K562 (cell line): ENCODE measurements around the gene TNMD. TPM values are rescaled to one million over a fixed set of nuclear protein-coding genes. Genes with fewer than 3 reads are reported as not detected.

Source experiments
- ATAC-seq: fragments of 200-7000 bp; cut with Tn5 transposase; 3 replicates; pipeline ENCODE4 v1.9.1; 2020; ENCODE audit warnings: moderate library complexity
- BruUV-seq: library from RNA; stranded (reverse); fragments of 400-500 nt; replicated peaks from 2 replicates; lab custom pipeline; 2021; lab: Mats Ljungman, UMichigan
- CTCF ChIA-PET: fragments of 300-600 bp; formaldehyde crosslinking; extraction: SDS; loops from one replicate; lab custom pipeline; 2021; ENCODE audit warnings: low intra/inter-chr PET ratio; lab: Yijun Ruan, JAX
- POLR2A ChIA-PET: fragments of 300-600, 350-650 bp; sonication (Branson Sonifier 250); formaldehyde crosslinking; extraction: SDS; loops from one replicate; lab custom pipeline; 2021; ENCODE audit warnings: antibody characterized with exemption, inconsistent platforms; lab: Yijun Ruan, JAX
- DNase-seq, 4 experiments: peaks; one replicate each; pipeline versions ENCODE4 v3.0.0 to v3.0.0-alpha.2; 2011 to 2018; ENCODE audit warnings: low spot score in 3 of 4, mixed read lengths in 3 of 4; ENCODE audit errors: extremely low read depth in 1 of 4
- FAIRE-seq: peaks from 2 replicates; lab custom pipeline; 2011; peaks lifted over from hg19 to GRCh38; lab: Jason Lieb, UNC
- H2AFZ ChIP-seq: 2 replicates; pipeline ENCODE4 v1.6.0; 2011; ENCODE audit warnings: low read depth, low read length, control low read depth, inconsistent platforms
- H3K27ac ChIP-seq: fragments of 200-600 bp; 3 replicates; pipeline ENCODE4 v1.8.0; 2011; ENCODE audit warnings: low read depth, mild to moderate bottlenecking, control low read depth, inconsistent platforms, low read length, moderate library complexity, mixed read lengths; ENCODE audit errors: extremely low read depth
- H3K27me3 ChIP-seq, 2 experiments: fragments of 300-600 bp in 1 of 2; 2 replicates in 1 of 2; 3 replicates in 1 of 2; pipeline versions ENCODE4 v1.6.0 to v1.8.0; 2011; ENCODE audit warnings: inconsistent platforms in 2 of 2, low read length in 2 of 2, mild to moderate bottlenecking in 1 of 2, mixed read lengths in 1 of 2, moderate library complexity in 1 of 2; ENCODE audit not compliant: control insufficient read depth in 2 of 2, insufficient read depth in 2 of 2
- H3K36me3 ChIP-seq: fragments of 300-600 bp; 3 replicates; pipeline ENCODE4 v1.8.0; 2011; ENCODE audit warnings: mild to moderate bottlenecking, low read length, inconsistent platforms; ENCODE audit not compliant: control insufficient read depth, insufficient read depth
- H3K4me1 ChIP-seq, 2 experiments: fragments of 200-600 bp in 1 of 2; replicated peaks in 1 of 2; 2 replicates in 1 of 2; 3 replicates in 1 of 2; pipeline versions ENCODE4 v1.5.1 to v1.8.0; 2011; ENCODE audit warnings: inconsistent platforms in 2 of 2, low read length in 2 of 2, mild to moderate bottlenecking in 1 of 2, mixed read lengths in 1 of 2, moderate library complexity in 1 of 2; ENCODE audit not compliant: control insufficient read depth in 2 of 2, insufficient read depth in 2 of 2
- H3K4me2 ChIP-seq: 2 replicates; pipeline ENCODE4 v1.6.1; 2011; ENCODE audit warnings: low read length, control low read depth, inconsistent platforms, mixed read lengths; ENCODE audit not compliant: insufficient read depth
- H3K4me3 ChIP-seq: fragments of 200-600 bp; sonication (generic), shearing (Covaris generic); 2 replicates; pipeline ENCODE4 v1.5.1; 2016; ENCODE audit warnings: control low read depth, inconsistent platforms
- H3K79me2 ChIP-seq: fragments of 200-600 bp; 3 replicates; pipeline ENCODE4 v1.8.0; 2011; ENCODE audit warnings: low read length, inconsistent platforms; ENCODE audit not compliant: control insufficient read depth, insufficient read depth
- H3K9ac ChIP-seq, 2 experiments: 2 replicates each; pipeline versions ENCODE4 v1.6.0 to v1.6.1; 2011; ENCODE audit warnings: low read depth in 2 of 2, low read length in 2 of 2, control low read depth in 1 of 2, inconsistent platforms in 1 of 2, mild to moderate bottlenecking in 1 of 2, mixed read lengths in 1 of 2; ENCODE audit not compliant: insufficient read depth in 1 of 2
- H3K9me1 ChIP-seq: one replicate; pipeline ENCODE4 v1.6.0; 2011; ENCODE audit warnings: inconsistent platforms, mild to moderate bottlenecking, low read length, moderate library complexity; ENCODE audit not compliant: control insufficient read depth, insufficient read depth
- H3K9me3 ChIP-seq: replicated peaks from 2 replicates; pipeline ENCODE4 v1.5.1; 2011; ENCODE audit warnings: low read depth, low read length, inconsistent platforms; ENCODE audit not compliant: control insufficient read depth, insufficient read depth
- H4K20me1 ChIP-seq: replicated peaks from 2 replicates; pipeline ENCODE4 v1.6.1; 2011; ENCODE audit warnings: low read length, inconsistent platforms, mixed read lengths; ENCODE audit not compliant: control insufficient read depth, insufficient read depth
- BRCA1 ChIP-seq, 2 experiments: fragments of 450-650 bp in 1 of 2; sonication (generic) in 1 of 2; formaldehyde crosslinking in 1 of 2; IDR thresholded peaks; 2 replicates each; pipeline versions ENCODE4 v1.5.0 to v1.6.1; 2017 to 2020; ENCODE audit warnings: mild to moderate bottlenecking in 1 of 2, missing genetic modification reagents in 1 of 2
- C11orf30 ChIP-seq: fragments of 450-650 bp; IDR thresholded peaks from 2 replicates; pipeline ENCODE4 v1.6.1; 2016; ENCODE audit warnings: low read depth, mild to moderate bottlenecking
- CTCFL ChIP-seq: IDR thresholded peaks from 2 replicates; pipeline ENCODE4 v1.6.1; 2011; ENCODE audit warnings: borderline replicate concordance, low read depth, mild to moderate bottlenecking, moderate library complexity, low read length; ENCODE audit not compliant: insufficient read depth, poor library complexity, severe bottlenecking
- EZH2 ChIP-seq: IDR thresholded peaks from 2 replicates; pipeline ENCODE4 v1.6.1; 2012; ENCODE audit warnings: low read depth, mild to moderate bottlenecking, inconsistent platforms, low read length, borderline replicate concordance
- MAFF ChIP-seq: IDR thresholded peaks from 2 replicates; pipeline ENCODE4 v1.6.1; 2012; ENCODE audit warnings: low read length, improper control_type of control experiment
- MAFG ChIP-seq: fragments of 450-650 bp; conservative IDR thresholded peaks from 2 replicates; pipeline ENCODE4 v1.6.1; 2016; ENCODE audit warnings: missing genetic modification characterization, missing compliant biosample characterization
- MAFK ChIP-seq: IDR thresholded peaks from 2 replicates; pipeline ENCODE4 v1.6.1; 2011; ENCODE audit warnings: low read length, improper control_type of control experiment
- MAX ChIP-seq: sonication (generic); formaldehyde crosslinking; IDR thresholded peaks from 2 replicates; pipeline ENCODE4 v1.9.0; 2022; ENCODE audit warnings: mild to moderate bottlenecking, missing genetic modification reagents
- NFATC3 ChIP-seq: fragments of 450-650 bp; IDR thresholded peaks from 2 replicates; pipeline ENCODE4 v1.6.1; 2017; ENCODE audit warnings: mild to moderate bottlenecking
- PTTG1 ChIP-seq: fragments of 450-650 bp; IDR thresholded peaks from 2 replicates; pipeline ENCODE4 v1.6.1; 2016; ENCODE audit warnings: low read depth, mild to moderate bottlenecking, missing genetic modification characterization, missing compliant biosample characterization
- ZNF12 ChIP-seq: sonication (generic); formaldehyde crosslinking; IDR thresholded peaks from 2 replicates; pipeline ENCODE4 v1.4.0; 2020; ENCODE audit warnings: mild to moderate bottlenecking, missing genetic modification reagents
- ZNF316 ChIP-seq: fragments of 450-650 bp; IDR thresholded peaks from 2 replicates; pipeline ENCODE4 v1.6.1; 2016
- in situ Hi-C: fragments of 300-500 bp; cut with MboI; formaldehyde crosslinking; loops from 4 replicates; pipeline ENCODE4 v1.15.0; 2018; ENCODE audit warnings: inconsistent platforms, mixed read lengths
- intact Hi-C: fragments of 100-400 bp; cut with micrococcal nuclease; formaldehyde crosslinking; loops from 2 replicates; pipeline ENCODE4 v1.14.2; 2022
- polyA plus RNA-seq, 8 experiments: library from polyadenylated mRNA; depleted of rRNA in 4 of 8; stranded (reverse) in 5 of 8; unstranded in 3 of 8; fragments of >200 nt; fragmentation: Nextera tagmentation in 2 of 8; fragmentation: Illumina TruSeq in 1 of 8; extraction: Ambion mirVana in 2 of 8; extraction: Trizol in 1 of 8; gene quantifications; 2 replicates each; pipeline versions ENCODE4 v1.2.1 to v1.2.3, GENCODE V29; 2011 to 2014; ENCODE audit warnings: inconsistent platforms in 1 of 8, missing spikeins in 1 of 8
- total RNA-seq, 7 experiments: library from RNA; depleted of rRNA in 6 of 7; stranded (reverse); fragments of >200 nt in 6 of 7; fragmentation: Illumina TruSeq in 2 of 7; extraction: Trizol in 2 of 7; gene quantifications; 2 replicates each; pipeline versions ENCODE4 v1.2.1 to v1.2.3, GENCODE V29; 2011 to 2021; ENCODE audit warnings: low replicate concordance in 1 of 7

TNMD gene
- total and polyA plus RNA-seq, 9 of the 15 experiments (the other 6 are each of a cell fraction or from before 2014, with no cell fraction given), result not detected

- TF ChIP-seq BRCA1 (IDR thresholded peaks at IDR 0.05) (no peak), BRCA1 (CRISPR knock-in tag; IDR thresholded peaks at IDR 0.05) (no peak), PTTG1 (no peak)
These were observed 14.7 kb downstream of the TNMD start (continued) for GRCh38 chrX:100599456-100599855.

- H2AFZ ChIP-seq, result no peak overlapping the region
- TF ChIP-seq MAFK (0 out of 2 replicates have a peak, but pooled peaks have one; percentile 44), MAFF (peak; percentile 46; the same call in 1 of the 2 replicates), NFATC3 (no peak), ZNF316 (peak; percentile 51), EZH2 (no peak), MAX (CRISPR knock-in tag) (no peak), C11orf30 (peak; percentile 32; the same call in 1 of the 2 replicates), ZNF12 (CRISPR knock-in tag) (no peak), MAFG (tag) (peak; percentile 61), CTCFL (no peak)
- H3K4me3 ChIP-seq, result no peak overlapping the region
- H3K79me2 ChIP-seq, result no peaks in the 10 kb centered on the region
- no peaks in the 10 kb centered on the region for H4K20me1 ChIP-seq
- CTCF ChIA-PET, result no interaction called here
- POLR2A ChIA-PET, result no interaction called here
- no peaks in the 10 kb centered on the region for H3K36me3 ChIP-seq
- in situ Hi-C loops (no loop called here), intact Hi-C loops (no loop called here)
- H3K4me2 ChIP-seq, result no peak overlapping the region
- no TSS peak for BruUV-seq
- no peaks in the 10 kb centered on the region for H3K4me1 ChIP-seq
- FAIRE-seq (no peak), ATAC-seq (no peak), DNase-seq (no peak)
- no peak overlapping the region for H3K9ac ChIP-seq
- H3K9me1 ChIP-seq, result no peaks in the 10 kb centered on the region
- H3K27me3 ChIP-seq, result no peaks in the 10 kb centered on the region
- H3K27ac ChIP-seq, result no peak overlapping the region
- no peaks in the 10 kb centered on the region for H3K9me3 ChIP-seq
These were observed 15.6 kb downstream of the TNMD start for GRCh38 chrX:100600340-100600739.
